GM21390 (cell line): Measurements from ENCODE around the gene BOLA1.
"Not testable (repeated sequence)": the region's sequence is repeated elsewhere in the genome, so short reads cannot be mapped to it uniquely, and the experiment has no call there.

Experiments used
- ATAC-seq: cut with Tn5 transposase; IDR thresholded peaks from one replicate; pipeline ENCODE4 v1.9.1; 2021; ENCODE audit not compliant: unreplicated experiment

BOLA1 gene

GRCh38 chr1:149927563-149928400 is 28.4 kb downstream of the BOLA1 start, which contains the start of gene SF3B4:
Gene SF3B4, minus strand, starts transcription at chr1:149927803. Its CDS starts 44 bp downstream, at chr1:149927759.
- ATAC-seq: peak; percentile 90

GRCh38 chr1:149928401-149928724 is 29.0 kb downstream of the BOLA1 start:
- ATAC-seq: no peak

- ATAC-seq: no peak
Measured at GRCh38 chr1:149929856-149930255, 30.5 kb downstream of the BOLA1 start.

- no peak for ATAC-seq
Measured at GRCh38 chr1:149931212-149931790, 31.9 kb downstream of the BOLA1 start.

- ATAC-seq: no peak
Measured at GRCh38 chr1:149932474-149932873, 33.1 kb downstream of the BOLA1 start.

GRCh38 chr1:149933208-149933607 is 33.8 kb downstream of the BOLA1 start:
- ATAC-seq: no peak

GRCh38 chr1:149934356-149934755 is 35.0 kb downstream of the BOLA1 start:
- no peak for ATAC-seq

- ATAC-seq: no peak
Measured at GRCh38 chr1:149936170-149936991, 37.0 kb downstream of the BOLA1 start, which contains the start of gene MTMR11. Gene MTMR11, minus strand, starts transcription at chr1:149936879. Its CDS starts 232 bp downstream, at chr1:149936647.

- ATAC-seq: no peak
Measured at GRCh38 chr1:149936992-149937705, 37.8 kb downstream of the BOLA1 start.

GRCh38 chr1:149937759-149938158 is 38.4 kb downstream of the BOLA1 start:
- ATAC-seq: no peak

- not testable (repeated sequence) for ATAC-seq
Measured at GRCh38 chr1:149938668-149939003, 39.3 kb downstream of the BOLA1 start.

- ATAC-seq: no peak
Measured at GRCh38 chr1:149940427-149940826, 41.1 kb downstream of the BOLA1 start.

GRCh38 chr1:149942207-149942606 is 42.8 kb downstream of the BOLA1 start:
- no peak for ATAC-seq

- no peak for ATAC-seq
Measured at GRCh38 chr1:149942885-149943284, 43.5 kb downstream of the BOLA1 start.

- no peak for ATAC-seq
Measured at GRCh38 chr1:149945206-149945605, 45.8 kb downstream of the BOLA1 start.

- ATAC-seq: no peak
Measured at GRCh38 chr1:149949911-149950310, 50.5 kb downstream of the BOLA1 start.
